Measurements from ENCODE around the gene LDAH. TPM values are rescaled to one million over a fixed set of nuclear protein-coding genes. Genes with fewer than 3 reads are reported as not detected.

The LDAH gene
- total and polyA plus RNA-seq, 10 of the 15 experiments (the other 5 are each of a cell fraction or from before 2014, with no cell fraction given), result 17.9 to 44.7 (median 30.0) TPM

GRCh38 chr2:20862850-20863249 is 39.9 kb upstream of the LDAH start:
- H3K27me3 ChIP-seq (replicated peaks in 1 of 2; ENCODE audit: control insufficient read depth in 2 of 2, insufficient read depth in 2 of 2, low read length in 1 of 2), result no peaks in the 10 kb centered on the region; a peak in 1 of 4 replicates
- H3K4me1 ChIP-seq (ENCODE audit: control insufficient read depth, insufficient read depth, low read length), result no peaks in the 10 kb centered on the region
- 17% methylated on average over 6 of the region's 6 CpGs for WGBS (ENCODE audit: insufficient coverage, insufficient replicate concordance, low lambda C conversion rate, missing lambda C conversion rate)
- no peak overlapping the region for H3K4me3 ChIP-seq
- ChIA-PET CTCF (no interaction called here), RAD21 (ENCODE audit: unreplicated experiment) (no interaction called here), POLR2A (no interaction called here), SMC1A (ENCODE audit: uncharacterized antibody, unreplicated experiment) (interaction anchor here (0.9 to 1.5 kb wide), 2 partner anchors 17 to 25 kb away, joined by 3 to 5 read pairs; no protein-coding TSS in a partner anchor)
- H4K20me1 ChIP-seq (ENCODE audit: control insufficient read depth, insufficient read depth), result no peaks in the 10 kb centered on the region
- no peak for FAIRE-seq
- H3K79me2 ChIP-seq (ENCODE audit: control insufficient read depth, insufficient read depth, low read length), result no peaks in the 10 kb centered on the region
- H2AFZ ChIP-seq (ENCODE audit: control insufficient read depth, low read depth, low read length), result no peak overlapping the region
- H3K9ac ChIP-seq (ENCODE audit: control insufficient read depth, insufficient read depth, low read length), result no peak overlapping the region
- BruUV-seq (replicated peaks), result no TSS peak
- intact Hi-C loops (cut with micrococcal nuclease; ENCODE audit: unreplicated experiment), result no loop called here
- H3K9me3 ChIP-seq (replicated peaks; ENCODE audit: control insufficient read depth, insufficient read depth, low read length), result no peaks in the 10 kb centered on the region
- no peak for ATAC-seq
- no peak overlapping the region for H3K4me2 ChIP-seq (ENCODE audit: control insufficient read depth, insufficient read depth)
- in situ Hi-C loops (cut with MboI), result no loop called here
- H3K27ac ChIP-seq (ENCODE audit: control insufficient read depth, insufficient read depth), result no peak overlapping the region
- no peak for DNase-seq (ENCODE audit: low read depth, low spot score)
- no peaks in the 10 kb centered on the region for H3K36me3 ChIP-seq (ENCODE audit: control insufficient read depth in 2 of 2, insufficient read depth in 2 of 2, low read length in 1 of 2)
- TF ChIP-seq SUPT20H (IDR thresholded peaks at IDR 0.05; ENCODE audit: borderline replicate concordance, control insufficient read depth, low read depth, low read length) (no peak), POLR2AphosphoS5 (IDR thresholded peaks at IDR 0.05; ENCODE audit: low read length) (no peak), SREBF1 (IDR thresholded peaks at IDR 0.05; ENCODE audit: low read length) (no peak), BACH1 (IDR thresholded peaks at IDR 0.05; ENCODE audit: borderline replicate concordance) (no peak), CHD1 (IDR thresholded peaks at IDR 0.05; ENCODE audit: low read depth, low read length) (no peak)

GRCh38 chr2:20855456-20855855 is 32.6 kb upstream of the LDAH start:
- CTCF ChIA-PET, result no interaction called here
- 40% methylated on average over 4 of the region's 4 CpGs for WGBS (ENCODE audit: insufficient coverage, insufficient replicate concordance, low lambda C conversion rate, missing lambda C conversion rate)
- Histone ChIP-seq H3K36me3 (ENCODE audit: control insufficient read depth in 2 of 2, insufficient read depth in 2 of 2, low read length in 1 of 2) (no peaks in the 10 kb centered on the region), H3K9ac (ENCODE audit: control insufficient read depth, insufficient read depth, low read length) (no peak overlapping the region), H3K79me2 (ENCODE audit: control insufficient read depth, insufficient read depth, low read length) (no peaks in the 10 kb centered on the region), H3K27ac (ENCODE audit: control insufficient read depth, insufficient read depth) (no peak overlapping the region), H3K4me1 (ENCODE audit: control insufficient read depth, insufficient read depth, low read length) (no peaks in the 10 kb centered on the region), H3K9me3 (replicated peaks; ENCODE audit: control insufficient read depth, insufficient read depth, low read length) (no peaks in the 10 kb centered on the region), H4K20me1 (ENCODE audit: control insufficient read depth, insufficient read depth) (no peaks in the 10 kb centered on the region), H3K4me3 (no peak overlapping the region), H3K4me2 (ENCODE audit: control insufficient read depth, insufficient read depth) (no peak overlapping the region), H2AFZ (ENCODE audit: control insufficient read depth, low read depth, low read length) (no peak overlapping the region), H3K27me3 (replicated peaks in 1 of 2; ENCODE audit: control insufficient read depth in 2 of 2, insufficient read depth in 2 of 2, low read length in 1 of 2) (no peaks in the 10 kb centered on the region; a peak in 1 of 4 replicates)
- SMC1A ChIA-PET (ENCODE audit: uncharacterized antibody, unreplicated experiment), result no interaction called here
- FAIRE-seq (no peak), DNase-seq (ENCODE audit: low read depth, low spot score) (no peak), ATAC-seq (no peak)
- no TSS peak for BruUV-seq (replicated peaks)
- TF ChIP-seq NFXL1 (IDR thresholded peaks at IDR 0.05; ENCODE audit: borderline replicate concordance) (no peak), SREBF2 (IDR thresholded peaks at IDR 0.05; ENCODE audit: low read length) (no peak), CREM (IDR thresholded peaks at IDR 0.05; ENCODE audit: low read depth) (no peak), IRF5 (IDR thresholded peaks at IDR 0.05; ENCODE audit: borderline replicate concordance) (no peak)
- in situ Hi-C loops (cut with MboI) (no loop called here), intact Hi-C loops (cut with micrococcal nuclease; ENCODE audit: unreplicated experiment) (no loop called here)
- POLR2A ChIA-PET, result no interaction called here
- RAD21 ChIA-PET (ENCODE audit: unreplicated experiment), result no interaction called here

Measured in GM12878 (cell line).